Activated naive CD4-positive, alpha-beta T cell treated with anti-CD3 and anti-CD28 coated beads, Interleukin-2, amount 50 U/mL, for 24 hours (primary cell): Measurements from ENCODE around the gene IGF1.
"Not testable (repeated sequence)": the region's sequence is repeated elsewhere in the genome, so short reads cannot be mapped to it uniquely, and the experiment has no call there.

Experiments used
- H3K27ac Mint-ChIP-seq: one replicate; pipeline ENCODE4 v1.8.0; 2021; ENCODE audit warnings: mild to moderate bottlenecking, mixed read lengths
- H3K27me3 Mint-ChIP-seq: one replicate; pipeline ENCODE4 v1.8.0; 2021; ENCODE audit warnings: mixed read lengths
- H3K36me3 Mint-ChIP-seq: one replicate; pipeline ENCODE4 v1.8.0; 2021; ENCODE audit warnings: mixed read lengths
- H3K4me1 Mint-ChIP-seq: one replicate; pipeline ENCODE4 v1.8.0; 2021; ENCODE audit warnings: mixed read lengths
- H3K4me3 Mint-ChIP-seq: one replicate; pipeline ENCODE4 v1.8.0; 2021; ENCODE audit warnings: mild to moderate bottlenecking, mixed read lengths
- H3K9me3 Mint-ChIP-seq: one replicate; pipeline ENCODE4 v1.8.0; 2021; ENCODE audit warnings: mixed read lengths

The IGF1 gene

GRCh38 chr12:102364709-102365108, 115.7 kb downstream of the IGF1 start:
- Mint-ChIP-seq H3K27ac (no peak overlapping the region), H3K9me3 (no peaks in the 10 kb centered on the region), H3K4me3 (no peak overlapping the region), H3K27me3 (peaks cover 3% of the 10 kb centered on the region), H3K4me1 (no peaks in the 10 kb centered on the region), H3K36me3 (no peaks in the 10 kb centered on the region)

GRCh38 chr12:102356690-102357089, 123.7 kb downstream of the IGF1 start:
- Mint-ChIP-seq H3K4me1 (no peaks in the 10 kb centered on the region), H3K36me3 (no peaks in the 10 kb centered on the region), H3K27ac (no peak overlapping the region), H3K27me3 (peaks cover 3% of the 10 kb centered on the region), H3K9me3 (peaks cover 16% of the 10 kb centered on the region), H3K4me3 (no peak overlapping the region)

- H3K9me3 Mint-ChIP-seq = peaks cover 16% of the 10 kb centered on the region
- not testable (repeated sequence) for H3K4me1 Mint-ChIP-seq, H3K36me3 Mint-ChIP-seq, H3K27ac Mint-ChIP-seq, H3K27me3 Mint-ChIP-seq, H3K4me3 Mint-ChIP-seq
These were observed 126.1 kb downstream of the IGF1 start for GRCh38 chr12:102354281-102354680.

GRCh38 chr12:102351322-102351721, 129.0 kb downstream of the IGF1 start:
- H3K36me3 Mint-ChIP-seq = no peaks in the 10 kb centered on the region
- no peak overlapping the region for H3K27ac Mint-ChIP-seq
- no peak overlapping the region for H3K4me3 Mint-ChIP-seq
- no peaks in the 10 kb centered on the region for H3K4me1 Mint-ChIP-seq
- H3K27me3 Mint-ChIP-seq = no peaks in the 10 kb centered on the region
- H3K9me3 Mint-ChIP-seq = peaks cover 16% of the 10 kb centered on the region

- no peak overlapping the region for H3K4me3 Mint-ChIP-seq
- no peaks in the 10 kb centered on the region for H3K36me3 Mint-ChIP-seq
- H3K27me3 Mint-ChIP-seq = no peaks in the 10 kb centered on the region
- no peak overlapping the region for H3K27ac Mint-ChIP-seq
- H3K9me3 Mint-ChIP-seq = peaks cover 13% of the 10 kb centered on the region
- no peaks in the 10 kb centered on the region for H3K4me1 Mint-ChIP-seq
These were observed 130.3 kb downstream of the IGF1 start for GRCh38 chr12:102350070-102350469.

GRCh38 chr12:102349079-102349478, 131.3 kb downstream of the IGF1 start:
- no peak overlapping the region for H3K27ac Mint-ChIP-seq
- H3K9me3 Mint-ChIP-seq = peaks cover 11% of the 10 kb centered on the region
- H3K4me1 Mint-ChIP-seq = no peaks in the 10 kb centered on the region
- peaks cover 1% of the 10 kb centered on the region for H3K27me3 Mint-ChIP-seq
- no peak overlapping the region for H3K4me3 Mint-ChIP-seq
- no peaks in the 10 kb centered on the region for H3K36me3 Mint-ChIP-seq

- no peak overlapping the region for H3K27ac Mint-ChIP-seq
- H3K4me1 Mint-ChIP-seq = no peaks in the 10 kb centered on the region
- peaks cover 10% of the 10 kb centered on the region for H3K9me3 Mint-ChIP-seq
- H3K36me3 Mint-ChIP-seq = no peaks in the 10 kb centered on the region
- no peak overlapping the region for H3K4me3 Mint-ChIP-seq
- peaks cover 1% of the 10 kb centered on the region for H3K27me3 Mint-ChIP-seq
These were observed 132.6 kb downstream of the IGF1 start for GRCh38 chr12:102347811-102348210.
